Measurements from ENCODE around the gene DENND5A.
"Not testable (repeated sequence)": the region's sequence is repeated elsewhere in the genome, so short reads cannot be mapped to it uniquely, and the experiment has no call there.

Gene DENND5A

GRCh38 chr11:9266926-9267325 is 1.8 kb upstream of the DENND5A start:
- peaks cover 46% of the 10 kb centered on the region for H3K4me1 Mint-ChIP-seq
- no peaks in the 10 kb centered on the region for H3K27me3 Mint-ChIP-seq (ENCODE audit: low read depth, poor library complexity)
- H3K27ac Mint-ChIP-seq, result no peak overlapping the region
- H3K36me3 Mint-ChIP-seq (ENCODE audit: low read depth), result peaks cover 14% of the 10 kb centered on the region
- H3K9me3 Mint-ChIP-seq, result peaks cover 6% of the 10 kb centered on the region
- no peak for DNase-seq
- TF ChIP-seq CTCF (IDR thresholded peaks at IDR 0.05), result no peak
- no peak overlapping the region for H3K4me3 Mint-ChIP-seq

GRCh38 chr11:9266132-9266736 is 1.1 kb upstream of the DENND5A start:
- Mint-ChIP-seq H3K4me3 (peak overlapping the region; percentile 83), H3K4me1 (peaks cover 53% of the 10 kb centered on the region), H3K27me3 (ENCODE audit: low read depth, poor library complexity) (no peaks in the 10 kb centered on the region), H3K27ac (peak overlapping the region; percentile 98), H3K9me3 (peaks cover 3% of the 10 kb centered on the region), H3K36me3 (ENCODE audit: low read depth) (peaks cover 21% of the 10 kb centered on the region)
- no peak for TF ChIP-seq CTCF (IDR thresholded peaks at IDR 0.05)
- DNase-seq, result no peak

GRCh38 chr11:9264316-9265210 is 587 bp downstream of the DENND5A start:
- TF ChIP-seq CTCF (IDR thresholded peaks at IDR 0.05), result no peak
- Mint-ChIP-seq H3K36me3 (ENCODE audit: low read depth) (peaks cover 31% of the 10 kb centered on the region), H3K27ac (peak overlapping the region; percentile 83)

GRCh38 chr11:9263840-9264315 is 1.3 kb downstream of the DENND5A start:
- peak overlapping the region; percentile 83 for H3K27ac Mint-ChIP-seq
- no peaks in the 10 kb centered on the region for H3K9me3 Mint-ChIP-seq
- H3K36me3 Mint-ChIP-seq (ENCODE audit: low read depth), result peaks cover 36% of the 10 kb centered on the region
- DNase-seq, result no peak
- peak overlapping the region; percentile 91 for H3K4me3 Mint-ChIP-seq
- peaks cover 54% of the 10 kb centered on the region for H3K4me1 Mint-ChIP-seq
- TF ChIP-seq CTCF (IDR thresholded peaks at IDR 0.05), result no peak
- no peaks in the 10 kb centered on the region for H3K27me3 Mint-ChIP-seq (ENCODE audit: low read depth, poor library complexity)

More at GRCh38 chr11:9264316-9265210, 587 bp downstream of the DENND5A start:
- peak; percentile 51 for DNase-seq
- Mint-ChIP-seq H3K4me1 (peaks cover 59% of the 10 kb centered on the region), H3K4me3 (peak overlapping the region; percentile 91), H3K9me3 (no peaks in the 10 kb centered on the region), H3K27me3 (ENCODE audit: low read depth, poor library complexity) (no peaks in the 10 kb centered on the region)

- H3K4me3 Mint-ChIP-seq, H3K27ac Mint-ChIP-seq: not testable (repeated sequence)
- H3K36me3 Mint-ChIP-seq (ENCODE audit: low read depth), result peaks cover 54% of the 10 kb centered on the region
These were observed 4.4 kb downstream of the DENND5A start for GRCh38 chr11:9260838-9261146.

GRCh38 chr11:9259981-9260837 is 4.9 kb downstream of the DENND5A start:
- no peak overlapping the region for H3K4me3 Mint-ChIP-seq
- peaks cover 38% of the 10 kb centered on the region for H3K4me1 Mint-ChIP-seq
- DNase-seq, result no peak
- H3K27ac Mint-ChIP-seq, result peak overlapping the region; percentile 17
- no peak for TF ChIP-seq CTCF (IDR thresholded peaks at IDR 0.05)
- H3K36me3 Mint-ChIP-seq (ENCODE audit: low read depth), result peaks cover 59% of the 10 kb centered on the region
- no peaks in the 10 kb centered on the region for H3K27me3 Mint-ChIP-seq (ENCODE audit: low read depth, poor library complexity)
- H3K9me3 Mint-ChIP-seq, result peaks cover 6% of the 10 kb centered on the region

More at GRCh38 chr11:9260838-9261146, 4.4 kb downstream of the DENND5A start:
- DNase-seq; H3K9me3 Mint-ChIP-seq; H3K27me3 Mint-ChIP-seq (ENCODE audit: low read depth, poor library complexity): not testable (repeated sequence)
- H3K4me1 Mint-ChIP-seq, result peaks cover 41% of the 10 kb centered on the region

GRCh38 chr11:9258279-9258678 is 6.9 kb downstream of the DENND5A start:
- not testable (repeated sequence) for H3K4me3 Mint-ChIP-seq; H3K9me3 Mint-ChIP-seq; H3K27me3 Mint-ChIP-seq (ENCODE audit: low read depth, poor library complexity); DNase-seq; H3K27ac Mint-ChIP-seq
- peaks cover 28% of the 10 kb centered on the region for H3K4me1 Mint-ChIP-seq
- peaks cover 61% of the 10 kb centered on the region for H3K36me3 Mint-ChIP-seq (ENCODE audit: low read depth)
